ENCODE results near the gene LIPI. TPM values are rescaled to one million over a fixed set of nuclear protein-coding genes. Genes with fewer than 3 reads are reported as not detected.

LIPI gene
- total RNA-seq, 1 experiment from 2014 or later = not detected

GRCh38 chr21:14070968-14071367 lies 139.8 kb downstream of the LIPI start:
- H3K56ac ChIP-seq (ENCODE audit: insufficient read length, low read depth, low read length) = no peak overlapping the region
- H3K4me1 Mint-ChIP-seq = no peaks in the 10 kb centered on the region
- no peaks in the 10 kb centered on the region for H4K20me1 ChIP-seq (ENCODE audit: control insufficient read depth, insufficient read depth, insufficient read length)
- no peak overlapping the region for H2BK20ac ChIP-seq (ENCODE audit: low read depth, low read length, poor library complexity, severe bottlenecking)
- no peak overlapping the region for H2AFZ ChIP-seq (ENCODE audit: low read length)
- H2BK5ac ChIP-seq (ENCODE audit: insufficient read length, low read length) = no peak overlapping the region
- peaks cover 5 to 19% (median 18%) of the 10 kb centered on the region in 3 experiments; a peak in 6 of 7 replicates for H3K36me3 Mint-ChIP-seq (ENCODE audit: insufficient read depth in 1 of 3, low read depth in 3 of 3)
- no peak overlapping the region for H3K27ac ChIP-seq (ENCODE audit: insufficient read length, low read depth, low read length)
- H3K9me3 ChIP-seq (ENCODE audit: control insufficient read depth, low read depth, low read length) = no peaks in the 10 kb centered on the region
- H3K27me3 ChIP-seq (ENCODE audit: insufficient read depth, low read length) = no peaks in the 10 kb centered on the region
- no peak for DNase-seq
- H3K27me3 Mint-ChIP-seq (ENCODE audit: low read depth) = no peaks in the 10 kb centered on the region
- no peak overlapping the region for H2BK120ac ChIP-seq (ENCODE audit: low read depth, low read length, poor library complexity, severe bottlenecking)
- no peak for TF ChIP-seq CTCF (conservative IDR thresholded peaks at IDR 0.05)
- no peak overlapping the region for H3K27ac Mint-ChIP-seq
- H3K79me1 ChIP-seq (ENCODE audit: insufficient read depth, low read depth, low read length, poor library complexity, severe bottlenecking) = no peaks in the 10 kb centered on the region
- H3K4me2 ChIP-seq (ENCODE audit: insufficient read depth, insufficient read length, low read length) = no peak overlapping the region
- no peak overlapping the region for H2BK12ac ChIP-seq (ENCODE audit: insufficient read length, low read depth, low read length)
- no CpG with 5 or more reads among the region's 16 CpGs for WGBS (ENCODE audit: extremely low coverage, insufficient read length, low lambda C conversion rate)
- no peak overlapping the region for H3K9ac ChIP-seq (ENCODE audit: extremely low read depth, insufficient read length, low read length)
- no peak overlapping the region for H4K91ac ChIP-seq (ENCODE audit: insufficient read length, low read depth, low read length)
- H3K23me2 ChIP-seq (ENCODE audit: insufficient read length, low read depth, low read length, poor library complexity, severe bottlenecking) = no peaks in the 10 kb centered on the region
- H3K4me3 Mint-ChIP-seq = no peak overlapping the region
- H4K5ac ChIP-seq (ENCODE audit: insufficient read length, low read depth, low read length) = no peak overlapping the region
- H3K23ac ChIP-seq (ENCODE audit: insufficient read length, low read depth, low read length) = no peak overlapping the region
- no peak overlapping the region for H3T11ph ChIP-seq (ENCODE audit: low read length)
- H3K4me1 ChIP-seq (ENCODE audit: insufficient read depth, low read length) = no peaks in the 10 kb centered on the region
- no peak overlapping the region for H3K4ac ChIP-seq (ENCODE audit: low read depth, low read length)
- H3K14ac ChIP-seq (ENCODE audit: insufficient read depth, low read length) = no peak overlapping the region; the same call in 1 of the 2 replicates
- H2AK5ac ChIP-seq (ENCODE audit: insufficient read length, low read length) = no peak overlapping the region
- peaks cover 47 to 53% of the 10 kb centered on the region in 2 experiments for H3K9me3 Mint-ChIP-seq
- H3K79me2 ChIP-seq (ENCODE audit: insufficient read depth, low read length) = no peaks in the 10 kb centered on the region
- no peak overlapping the region for H2BK15ac ChIP-seq (ENCODE audit: low read depth, low read length)
- no peak overlapping the region for H4K8ac ChIP-seq (replicated peaks; ENCODE audit: insufficient read length, low read depth, low read length)
- H3K18ac ChIP-seq (ENCODE audit: insufficient read length, low read depth, low read length) = no peak overlapping the region
